ENCODE data around the gene FN1. TPM values are rescaled to one million over a fixed set of nuclear protein-coding genes. Genes with fewer than 3 reads are reported as not detected.

The FN1 gene
- total RNA-seq, 1 experiment from 2014 or later: 1,570 TPM

- ChIA-PET POLR2A (ENCODE audit: low non-redundant PET) (no interaction called here), CTCF (interaction anchor here (1.1 kb wide), 1 partner anchor 398 kb away, joined by 3 read pairs; no protein-coding TSS in a partner anchor)
- Histone ChIP-seq H3K36me3 (ENCODE audit: insufficient read depth, low read length, poor library complexity, severe bottlenecking) (peaks cover 90% of the 10 kb centered on the region), H3K9me3 (ENCODE audit: low read depth, low read length, poor library complexity, severe bottlenecking) (no peaks in the 10 kb centered on the region), H3K27ac (ENCODE audit: low read depth, low read length, poor library complexity, severe bottlenecking) (peak overlapping the region; percentile 47), H3K27me3 (replicated peaks; ENCODE audit: insufficient read depth, low read depth, low read length, poor library complexity) (no peaks in the 10 kb centered on the region), H3K4me1 (ENCODE audit: insufficient read depth, low read length, poor library complexity, severe bottlenecking) (peaks cover 12% of the 10 kb centered on the region), H3K4me3 (ENCODE audit: low read depth, low read length, poor library complexity, severe bottlenecking) (peak overlapping the region; percentile 88)
- no peak for DNase-seq (ENCODE audit: low spot score)
- TF ChIP-seq EZH2 (IDR thresholded peaks at IDR 0.05; ENCODE audit: borderline replicate concordance, low read depth, low read length, poor library complexity, severe bottlenecking) (no peak), CTCF (conservative IDR thresholded peaks at IDR 0.05; ENCODE audit: low read depth, low read length) (no peak)
- BruUV-seq (replicated peaks): no TSS peak
- intact Hi-C loops (cut with micrococcal nuclease; ENCODE audit: unreplicated experiment): no loop called here
These were observed 5.2 kb downstream of the FN1 start for GRCh38 chr2:215430528-215431187.

- H3K4me1 ChIP-seq (ENCODE audit: insufficient read depth, low read length, poor library complexity, severe bottlenecking): peaks cover 12% of the 10 kb centered on the region
- ChIA-PET CTCF (no interaction called here), POLR2A (ENCODE audit: low non-redundant PET) (no interaction called here)
- peak overlapping the region; percentile 4 for H3K27ac ChIP-seq (ENCODE audit: low read depth, low read length, poor library complexity, severe bottlenecking)
- TF ChIP-seq EZH2 (IDR thresholded peaks at IDR 0.05; ENCODE audit: borderline replicate concordance, low read depth, low read length, poor library complexity, severe bottlenecking) (no peak), CTCF (conservative IDR thresholded peaks at IDR 0.05; ENCODE audit: low read depth, low read length) (no peak)
- BruUV-seq (replicated peaks): no TSS peak
- H3K4me3 ChIP-seq (ENCODE audit: low read depth, low read length, poor library complexity, severe bottlenecking): peak overlapping the region; percentile 88
- no peaks in the 10 kb centered on the region for H3K27me3 ChIP-seq (replicated peaks; ENCODE audit: insufficient read depth, low read depth, low read length, poor library complexity)
- intact Hi-C loops (cut with micrococcal nuclease; ENCODE audit: unreplicated experiment): no loop called here
- no peak for DNase-seq (ENCODE audit: low spot score)
- H3K36me3 ChIP-seq (ENCODE audit: insufficient read depth, low read length, poor library complexity, severe bottlenecking): peaks cover 94% of the 10 kb centered on the region
- no peaks in the 10 kb centered on the region for H3K9me3 ChIP-seq (ENCODE audit: low read depth, low read length, poor library complexity, severe bottlenecking)
These were observed 6.4 kb downstream of the FN1 start for GRCh38 chr2:215429424-215429823.

GRCh38 chr2:215428060-215428910 is 7.6 kb downstream of the FN1 start:
- DNase-seq (ENCODE audit: low spot score): no peak
- no peaks in the 10 kb centered on the region for H3K9me3 ChIP-seq (ENCODE audit: low read depth, low read length, poor library complexity, severe bottlenecking)
- POLR2A ChIA-PET (ENCODE audit: low non-redundant PET): no interaction called here
- TF ChIP-seq CTCF (conservative IDR thresholded peaks at IDR 0.05; ENCODE audit: low read depth, low read length): no peak
- TF ChIP-seq EZH2 (IDR thresholded peaks at IDR 0.05; ENCODE audit: borderline replicate concordance, low read depth, low read length, poor library complexity, severe bottlenecking): no peak
- H3K36me3 ChIP-seq (ENCODE audit: insufficient read depth, low read length, poor library complexity, severe bottlenecking): peaks cover 97% of the 10 kb centered on the region
- intact Hi-C loops (cut with micrococcal nuclease; ENCODE audit: unreplicated experiment): no loop called here
- H3K27ac ChIP-seq (ENCODE audit: low read depth, low read length, poor library complexity, severe bottlenecking): peak overlapping the region; percentile 34
- no peak overlapping the region for H3K4me3 ChIP-seq (ENCODE audit: low read depth, low read length, poor library complexity, severe bottlenecking)
- no peaks in the 10 kb centered on the region for H3K27me3 ChIP-seq (replicated peaks; ENCODE audit: insufficient read depth, low read depth, low read length, poor library complexity)
- peaks cover 23% of the 10 kb centered on the region for H3K4me1 ChIP-seq (ENCODE audit: insufficient read depth, low read length, poor library complexity, severe bottlenecking)
- CTCF ChIA-PET: interaction anchor here (0.7 kb wide), 1 partner anchor 42 kb away, joined by 4 read pairs; no protein-coding TSS in a partner anchor
- no TSS peak for BruUV-seq (replicated peaks)
